Sigmoid colon (tissue), 7 donors: ENCODE results near the gene TSC2. TPM values are rescaled to one million over a fixed set of nuclear protein-coding genes. Genes with fewer than 3 reads are reported as not detected.
A peak's percentile ranks its signal among the peaks of the same experiment; 100 is the strongest.

ENCODE experiments used
- DNase-seq: peaks from one replicate; pipeline ENCODE4 v3.0.0-alpha.2; 2019
- H3K27ac ChIP-seq, 4 donors: fragments of 200-600 bp; sonication (generic); one replicate each; pipeline ENCODE4 v1.5.1; 2016 to 2019; ENCODE audit warnings: mild to moderate bottlenecking in 1 of 4
- H3K27me3 ChIP-seq, 3 donors: fragments of 200-600 bp; sonication (generic); one replicate each; pipeline ENCODE4 v1.5.1; 2019; ENCODE audit warnings: mild to moderate bottlenecking in 1 of 3
- H3K36me3 ChIP-seq, 4 donors: fragments of 200-600 bp; sonication (generic); one replicate each; pipeline ENCODE4 v1.5.1; 2016 to 2019
- H3K4me1 ChIP-seq, 4 donors: fragments of 200-600 bp; sonication (generic); one replicate each; pipeline ENCODE4 v1.5.1; 2017 to 2019
- H3K4me3 ChIP-seq, 4 donors: fragments of 200-600 bp; sonication (generic); one replicate each; pipeline ENCODE4 v1.5.1; 2017 to 2019; ENCODE audit warnings: mild to moderate bottlenecking in 2 of 4, moderate library complexity in 1 of 4
- H3K9me3 ChIP-seq, 4 donors: fragments of 200-600 bp in 3 of 4; sonication (generic) in 3 of 4; one replicate each; pipeline versions ENCODE4 v1.5.1 to v1.6.1; 2013 to 2019
- EP300 ChIP-seq, 4 donors: sonication (generic); formaldehyde crosslinking; IDR thresholded peaks; one replicate each; pipeline ENCODE4 v1.6.1; 2017; ENCODE audit warnings: antibody characterized with exemption in 4 of 4
- POLR2A ChIP-seq, 2 donors: fragments of 450-650 bp; IDR thresholded peaks; one replicate each; pipeline ENCODE4 v1.6.1; 2016; ENCODE audit warnings: antibody characterized with exemption in 2 of 2, mild to moderate bottlenecking in 2 of 2, moderate library complexity in 2 of 2
- POLR2AphosphoS5 ChIP-seq, 4 donors: sonication (generic); formaldehyde crosslinking; IDR thresholded peaks; one replicate each; pipeline ENCODE4 v1.6.1; 2017; ENCODE audit warnings: antibody characterized with exemption in 4 of 4
- WGBS, 2 donors: extraction: QIAGEN DNeasy Blood & Tissue Kit; methylation state at CpG; one replicate each; pipeline ENCODE4 v1.1.7; 2013; 5-methylcytosine and 5-hydroxymethylcytosine counted together
- intact Hi-C: fragments of 100-400 bp; cut with DNase I; formaldehyde crosslinking; loops from one replicate; pipeline ENCODE4 v1.15.1; 2023
- polyA plus RNA-seq, 3 donors: library from polyadenylated mRNA; stranded (reverse); fragments of 200-250 nt; gene quantifications; one replicate each; pipeline ENCODE4 v1.2.3, GENCODE V29; 2013
- total RNA-seq, 4 donors: library from RNA; depleted of rRNA; stranded (reverse); fragments of >200 nt; gene quantifications; one replicate each; pipeline ENCODE4 v1.1.0, GENCODE V29; 2016
- TF ChIP-seq, protein P1 (sequence below), 4 experiments: fragments of 450-650 bp in 3 of 4; fragments of 200-600 bp in 1 of 4; IDR thresholded peaks; one replicate each; pipeline ENCODE4 v1.5.1; 2016 to 2019; ENCODE audit warnings: antibody characterized with exemption in 4 of 4, mild to moderate bottlenecking in 3 of 4, moderate library complexity in 2 of 4
- donor health status: healthy with polysubstance abuse.
- donor health status: Bipolar disorder and iron deficiency.
- donor health status: healthy.

TSC2 gene
- total and polyA plus RNA-seq, 7 donors = 16.9 to 80.9 (median 34.6) TPM

DNA sequence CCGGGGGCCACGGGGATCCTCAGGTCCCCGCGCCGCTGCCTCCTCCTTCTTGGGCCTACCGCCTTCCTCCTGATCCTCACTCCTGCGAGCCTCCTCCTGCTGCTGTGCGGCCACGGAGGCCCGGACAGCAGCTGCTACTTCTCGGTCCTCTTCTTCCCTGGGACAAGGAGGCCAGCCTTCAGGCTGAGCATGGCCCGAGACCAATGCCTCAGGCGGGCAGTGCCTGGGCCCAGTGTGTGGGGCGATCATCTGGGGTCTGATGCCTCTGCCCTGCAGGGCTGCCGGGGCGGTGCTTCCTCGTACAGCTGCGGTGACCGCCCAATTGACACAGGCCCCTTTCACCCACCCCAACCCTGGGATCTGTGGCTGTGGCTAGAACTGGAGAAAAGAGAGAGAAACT is 46.8 kb upstream of the TSC2 start:
- Histone ChIP-seq H3K4me1 (peaks cover 0 to 32% (median 27%) of the 10 kb centered on the region in 4 donors), H3K4me3 (no peak overlapping the region), H3K9me3 (no peaks in the 10 kb centered on the region), H3K36me3 (peaks cover 36 to 65% (median 49%) of the 10 kb centered on the region in 4 donors), H3K27me3 (no peaks in the 10 kb centered on the region), H3K27ac (no peak overlapping the region)
- DNase-seq = no peak
- 96 to 97% methylated on average over 19 of the region's 19 CpGs for WGBS, 2 donors
- intact Hi-C loops = no loop called here
- TF ChIP-seq POLR2A (IDR thresholded peaks at IDR 0.05) = no peak
- TF ChIP-seq, protein P1, sequence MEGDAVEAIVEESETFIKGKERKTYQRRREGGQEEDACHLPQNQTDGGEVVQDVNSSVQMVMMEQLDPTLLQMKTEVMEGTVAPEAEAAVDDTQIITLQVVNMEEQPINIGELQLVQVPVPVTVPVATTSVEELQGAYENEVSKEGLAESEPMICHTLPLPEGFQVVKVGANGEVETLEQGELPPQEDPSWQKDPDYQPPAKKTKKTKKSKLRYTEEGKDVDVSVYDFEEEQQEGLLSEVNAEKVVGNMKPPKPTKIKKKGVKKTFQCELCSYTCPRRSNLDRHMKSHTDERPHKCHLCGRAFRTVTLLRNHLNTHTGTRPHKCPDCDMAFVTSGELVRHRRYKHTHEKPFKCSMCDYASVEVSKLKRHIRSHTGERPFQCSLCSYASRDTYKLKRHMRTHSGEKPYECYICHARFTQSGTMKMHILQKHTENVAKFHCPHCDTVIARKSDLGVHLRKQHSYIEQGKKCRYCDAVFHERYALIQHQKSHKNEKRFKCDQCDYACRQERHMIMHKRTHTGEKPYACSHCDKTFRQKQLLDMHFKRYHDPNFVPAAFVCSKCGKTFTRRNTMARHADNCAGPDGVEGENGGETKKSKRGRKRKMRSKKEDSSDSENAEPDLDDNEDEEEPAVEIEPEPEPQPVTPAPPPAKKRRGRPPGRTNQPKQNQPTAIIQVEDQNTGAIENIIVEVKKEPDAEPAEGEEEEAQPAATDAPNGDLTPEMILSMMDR (IDR thresholded peaks at IDR 0.05) = no peak
- TF ChIP-seq EP300 (IDR thresholded peaks at IDR 0.05) = no peak

DNA sequence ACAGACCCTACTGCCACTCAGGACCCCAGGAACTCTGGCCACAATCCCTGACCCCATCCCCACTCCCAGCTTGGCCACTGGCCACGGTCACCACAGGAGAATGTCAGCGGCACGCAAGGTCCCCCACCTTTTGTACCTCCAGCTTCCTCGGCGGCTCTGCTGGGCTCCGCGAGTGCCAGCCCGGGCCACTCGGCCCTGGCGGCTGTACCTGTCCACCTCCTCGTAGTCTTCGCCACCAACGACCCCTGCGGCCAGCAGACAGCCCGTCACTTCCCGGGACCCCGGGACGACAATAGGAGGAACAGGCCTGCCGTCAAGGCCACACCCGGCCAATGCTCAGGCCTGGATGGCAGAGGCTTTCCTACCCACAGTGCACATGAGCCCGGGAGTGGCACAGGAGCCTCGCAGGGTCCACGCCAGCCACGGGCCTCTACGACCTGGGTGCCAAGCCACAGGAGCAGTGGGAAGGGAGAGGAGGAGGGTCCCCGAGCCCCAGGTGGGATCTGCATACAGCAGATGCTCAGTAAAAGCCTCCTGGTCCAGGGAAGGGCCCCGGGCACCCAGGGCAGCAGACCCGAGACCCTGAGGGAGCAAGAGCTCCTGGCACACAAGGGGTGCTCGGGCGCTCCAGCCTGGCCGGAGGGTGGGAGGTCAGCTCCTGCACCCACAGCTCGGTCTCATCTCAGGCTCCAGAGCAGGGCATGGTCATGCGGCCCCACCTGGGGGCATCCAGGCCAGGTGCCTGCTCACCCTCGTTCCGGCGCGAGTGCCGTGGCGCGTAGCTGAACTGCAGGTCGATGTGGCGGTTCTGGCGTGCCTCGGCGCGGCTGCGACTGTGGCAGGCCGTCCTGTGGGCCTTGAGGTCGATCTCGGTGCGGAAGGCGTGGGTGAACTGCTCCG is 46.1 kb upstream of the TSC2 start:
- no peaks in the 10 kb centered on the region for H3K27me3 ChIP-seq
- no peak for DNase-seq
- no peak overlapping the region for H3K4me3 ChIP-seq
- intact Hi-C loops = no loop called here
- H3K27ac ChIP-seq = no peak overlapping the region
- peaks cover 0 to 37% (median 34%) of the 10 kb centered on the region in 4 donors for H3K4me1 ChIP-seq
- H3K9me3 ChIP-seq = no peaks in the 10 kb centered on the region
- peaks cover 36 to 65% (median 49%) of the 10 kb centered on the region in 4 donors for H3K36me3 ChIP-seq
- TF ChIP-seq EP300 (IDR thresholded peaks at IDR 0.05) (no peak), POLR2AphosphoS5 (IDR thresholded peaks at IDR 0.05) (no peak), POLR2A (IDR thresholded peaks at IDR 0.05) (no peak)
- TF ChIP-seq, protein P1 (IDR thresholded peaks at IDR 0.05) = no peak
- 96% methylated on average over 53 of the region's 53 CpGs for WGBS, 2 donors

GRCh38 chr16:2002406-2003230 is 45.2 kb upstream of the TSC2 start:
- Histone ChIP-seq H3K27ac (no peak overlapping the region), H3K4me3 (no peak overlapping the region), H3K9me3 (no peaks in the 10 kb centered on the region), H3K27me3 (no peaks in the 10 kb centered on the region), H3K4me1 (peaks cover 0 to 45% (median 42%) of the 10 kb centered on the region in 4 donors), H3K36me3 (peaks cover 36 to 59% (median 49%) of the 10 kb centered on the region in 4 donors)
- TF ChIP-seq, protein P1 (IDR thresholded peaks at IDR 0.05) = no peak
- TF ChIP-seq POLR2A (IDR thresholded peaks at IDR 0.05) = no peak
- TF ChIP-seq EP300 (IDR thresholded peaks at IDR 0.05) = no peak
- 94 to 95% methylated on average over 47 of the region's 47 CpGs for whole genome bisulfite sequencing, 2 donors
- intact Hi-C loops = no loop called here
- DNase-seq = no peak

GRCh38 chr16:2003231-2003826 is 44.5 kb upstream of the TSC2 start:
- no peaks in the 10 kb centered on the region for H3K9me3 ChIP-seq
- peaks cover 36 to 52% (median 43%) of the 10 kb centered on the region in 4 donors for H3K36me3 ChIP-seq
- intact Hi-C loops = no loop called here
- TF ChIP-seq POLR2AphosphoS5 (IDR thresholded peaks at IDR 0.05) (no peak), EP300 (IDR thresholded peaks at IDR 0.05) (no peak), POLR2A (IDR thresholded peaks at IDR 0.05) (no peak)
- TF ChIP-seq, protein P1 (IDR thresholded peaks at IDR 0.05) = no peak
- DNase-seq = no peak
- H3K4me1 ChIP-seq = peaks cover 0 to 52% (median 46%) of the 10 kb centered on the region in 4 donors
- 72 to 83% methylated on average over 8 of the region's 8 CpGs for WGBS, 2 donors
- H3K27me3 ChIP-seq = no peaks in the 10 kb centered on the region
- H3K4me3 ChIP-seq = no peak overlapping the region
- H3K27ac ChIP-seq = peak overlapping the region in 1 of 4 donors; percentile 37
